Kidney (tissue), 14 donors: Measurements from ENCODE around the gene MAPT. TPM values are rescaled to one million over a fixed set of nuclear protein-coding genes. Genes with fewer than 3 reads are reported as not detected.

Experiments used
- DNase-seq, 5 donors: peaks; one replicate each; pipeline ENCODE4 v3.0.0-alpha.2; 2013 to 2020
- FAIRE-seq: peaks from 2 replicates; lab custom pipeline; 2012; peaks lifted over from hg19 to GRCh38; lab: Jason Lieb, UNC
- H3K27ac ChIP-seq, 2 donors: one replicate each; pipeline ENCODE4 v1.7.0; 2013; ENCODE audit warnings: low read depth in 2 of 2, low read length in 2 of 2, inconsistent platforms in 1 of 2
- H3K27me3 ChIP-seq: one replicate; pipeline ENCODE4 v1.7.1; 2013; ENCODE audit warnings: low read length, inconsistent platforms; ENCODE audit not compliant: control insufficient read depth, insufficient read depth
- H3K36me3 ChIP-seq, 3 donors: one replicate each; pipeline versions ENCODE4 v1.7.0 to v1.7.1; 2013; ENCODE audit warnings: low read length in 3 of 3, control low read depth in 1 of 3, inconsistent platforms in 1 of 3; ENCODE audit not compliant: insufficient read depth in 3 of 3, control insufficient read depth in 2 of 3
- H3K4me1 ChIP-seq, 3 donors: one replicate each; pipeline versions ENCODE4 v1.7.0 to v1.7.1; 2013; ENCODE audit warnings: low read length in 3 of 3, inconsistent platforms in 1 of 3, low read depth in 1 of 3; ENCODE audit not compliant: control insufficient read depth in 2 of 3, insufficient read depth in 2 of 3
- H3K4me3 ChIP-seq, 3 donors: one replicate each; pipeline versions ENCODE4 v1.7.0 to v1.8.1; 2013; ENCODE audit warnings: low read length in 3 of 3, control low read depth in 1 of 3, inconsistent platforms in 1 of 3
- H3K9ac ChIP-seq, 3 donors: one replicate each; pipeline versions ENCODE4 v1.7.0 to v1.7.1; 2013; ENCODE audit warnings: low read length in 3 of 3, control low read depth in 1 of 3, inconsistent platforms in 1 of 3
- H3K9me3 ChIP-seq, 3 donors: one replicate each; pipeline versions ENCODE4 v1.7.0 to v1.7.1; 2013; ENCODE audit warnings: low read length in 3 of 3, control low read depth in 1 of 3, inconsistent platforms in 1 of 3; ENCODE audit not compliant: control insufficient read depth in 2 of 3, insufficient read depth in 1 of 3
- intact Hi-C: fragments of 100-400 bp; cut with DNase I; formaldehyde crosslinking; loops from one replicate; pipeline ENCODE4 v1.11.1; 2022
- polyA plus RNA-seq: library from polyadenylated mRNA; stranded (reverse); fragments of 350-450 nt; fragmentation: Illumina TruSeq; extraction: RNeasy Lipid Tissue Mini Kit (QIAGEN cat#74804); gene quantifications from one replicate; pipeline ENCODE4 v1.2.3, GENCODE V29; 2014; ENCODE audit warnings: low read depth, low replicate concordance; ENCODE audit not compliant: insufficient read depth
- total RNA-seq: library from RNA; stranded (reverse); fragmentation: NEBNext Ultra II Directional; extraction: Animal tissue kit (Norgen Biotek cat#: 25700); gene quantifications from one replicate; pipeline ENCODE4 v1.2.1, GENCODE V29; 2021
- TF ChIP-seq, protein P1 (sequence below): IDR thresholded peaks from 3 replicates; pipeline ENCODE4 v1.5.1; 2012; ENCODE audit warnings: mild to moderate bottlenecking, moderate library complexity, borderline replicate concordance; ENCODE audit not compliant: insufficient read depth; ENCODE audit errors: extremely low read depth
- donor health status: control.
- donor health status: control.
- donor health status: control.
- donor health status: control.
- donor health status: control.
- donor health status: DM: yes; HTN: yes; CAD: no.
- donor health status: Normal renal cell carcinoma (clear cell type).

MAPT gene
- total and polyA plus RNA-seq, 2 donors from 2014 or later = 2.9 to 15.4 TPM

GRCh38 chr17:46031920-46032319, 137.6 kb downstream of the MAPT start:
- Histone ChIP-seq H3K4me1 (no peaks in the 10 kb centered on the region), H3K9ac (no peak overlapping the region), H3K27ac (no peak overlapping the region), H3K9me3 (no peaks in the 10 kb centered on the region), H3K27me3 (no peaks in the 10 kb centered on the region), H3K36me3 (peaks cover 17 to 65% (median 39%) of the 10 kb centered on the region in 3 donors), H3K4me3 (no peak overlapping the region)
- FAIRE-seq = no peak
- DNase-seq = no peak
- intact Hi-C loops = no loop called here
- TF ChIP-seq, protein P1, sequence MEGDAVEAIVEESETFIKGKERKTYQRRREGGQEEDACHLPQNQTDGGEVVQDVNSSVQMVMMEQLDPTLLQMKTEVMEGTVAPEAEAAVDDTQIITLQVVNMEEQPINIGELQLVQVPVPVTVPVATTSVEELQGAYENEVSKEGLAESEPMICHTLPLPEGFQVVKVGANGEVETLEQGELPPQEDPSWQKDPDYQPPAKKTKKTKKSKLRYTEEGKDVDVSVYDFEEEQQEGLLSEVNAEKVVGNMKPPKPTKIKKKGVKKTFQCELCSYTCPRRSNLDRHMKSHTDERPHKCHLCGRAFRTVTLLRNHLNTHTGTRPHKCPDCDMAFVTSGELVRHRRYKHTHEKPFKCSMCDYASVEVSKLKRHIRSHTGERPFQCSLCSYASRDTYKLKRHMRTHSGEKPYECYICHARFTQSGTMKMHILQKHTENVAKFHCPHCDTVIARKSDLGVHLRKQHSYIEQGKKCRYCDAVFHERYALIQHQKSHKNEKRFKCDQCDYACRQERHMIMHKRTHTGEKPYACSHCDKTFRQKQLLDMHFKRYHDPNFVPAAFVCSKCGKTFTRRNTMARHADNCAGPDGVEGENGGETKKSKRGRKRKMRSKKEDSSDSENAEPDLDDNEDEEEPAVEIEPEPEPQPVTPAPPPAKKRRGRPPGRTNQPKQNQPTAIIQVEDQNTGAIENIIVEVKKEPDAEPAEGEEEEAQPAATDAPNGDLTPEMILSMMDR = no peak

DNA sequence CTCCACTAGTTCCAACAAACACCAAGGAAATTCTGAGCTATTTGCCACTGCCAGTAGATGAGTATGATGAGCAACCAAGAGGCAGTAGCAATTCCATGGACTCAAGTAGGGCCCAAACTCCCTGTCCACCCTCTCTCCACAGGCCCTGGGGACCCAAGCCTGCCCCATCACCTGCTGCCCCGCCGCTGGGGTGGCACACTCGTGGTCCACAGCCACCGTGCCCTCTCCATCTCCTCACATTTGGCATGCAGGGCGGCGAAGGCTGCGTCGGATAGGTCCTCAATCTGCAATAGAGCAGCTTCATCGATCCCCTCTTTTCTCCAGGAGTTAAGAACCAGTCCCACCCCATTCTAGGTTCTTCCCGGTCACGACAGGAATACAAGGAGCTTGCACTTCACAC, 138.6 kb downstream of the MAPT start:
- Histone ChIP-seq H3K4me1 (no peaks in the 10 kb centered on the region), H3K9me3 (no peaks in the 10 kb centered on the region), H3K36me3 (peaks cover 20 to 71% (median 44%) of the 10 kb centered on the region in 3 donors), H3K27ac (no peak overlapping the region), H3K4me3 (no peak overlapping the region), H3K27me3 (no peaks in the 10 kb centered on the region), H3K9ac (no peak overlapping the region)
- intact Hi-C loops = no loop called here
- FAIRE-seq (no peak), DNase-seq (no peak)
- TF ChIP-seq, protein P1 = no peak

DNA sequence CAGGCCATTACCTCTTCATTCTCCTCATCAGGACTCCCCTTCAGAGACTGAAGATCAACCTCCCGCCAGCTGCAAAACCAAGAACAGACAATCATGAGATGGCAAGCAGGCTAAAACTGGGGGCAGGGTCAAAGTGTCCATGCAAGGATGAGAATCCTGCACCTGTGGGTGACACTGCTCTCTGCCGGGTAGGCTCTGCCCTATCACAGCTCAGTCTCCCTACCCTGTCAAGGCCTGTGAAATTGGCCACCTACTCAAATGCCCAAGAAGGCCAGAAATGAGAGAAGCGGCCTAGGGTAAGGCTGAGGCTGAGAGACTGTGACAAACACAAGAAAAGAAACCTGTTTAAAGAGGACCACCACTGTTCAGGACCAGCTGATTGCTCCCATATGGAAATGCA, 139.0 kb downstream of the MAPT start:
- TF ChIP-seq, protein P1 = no peak
- Histone ChIP-seq H3K4me1 (no peaks in the 10 kb centered on the region), H3K9ac (no peak overlapping the region), H3K27ac (no peak overlapping the region), H3K27me3 (no peaks in the 10 kb centered on the region), H3K4me3 (no peak overlapping the region), H3K36me3 (peaks cover 24 to 76% (median 49%) of the 10 kb centered on the region in 3 donors), H3K9me3 (no peaks in the 10 kb centered on the region)
- no peak for FAIRE-seq
- intact Hi-C loops = no loop called here
- DNase-seq = no peak
